ENCODE data around the gene NELFB. TPM values are rescaled to one million over a fixed set of nuclear protein-coding genes. Genes with fewer than 3 reads are reported as not detected.

Gene NELFB
- total RNA-seq, 1 experiment from 2014 or later = 71.7 TPM

DNA sequence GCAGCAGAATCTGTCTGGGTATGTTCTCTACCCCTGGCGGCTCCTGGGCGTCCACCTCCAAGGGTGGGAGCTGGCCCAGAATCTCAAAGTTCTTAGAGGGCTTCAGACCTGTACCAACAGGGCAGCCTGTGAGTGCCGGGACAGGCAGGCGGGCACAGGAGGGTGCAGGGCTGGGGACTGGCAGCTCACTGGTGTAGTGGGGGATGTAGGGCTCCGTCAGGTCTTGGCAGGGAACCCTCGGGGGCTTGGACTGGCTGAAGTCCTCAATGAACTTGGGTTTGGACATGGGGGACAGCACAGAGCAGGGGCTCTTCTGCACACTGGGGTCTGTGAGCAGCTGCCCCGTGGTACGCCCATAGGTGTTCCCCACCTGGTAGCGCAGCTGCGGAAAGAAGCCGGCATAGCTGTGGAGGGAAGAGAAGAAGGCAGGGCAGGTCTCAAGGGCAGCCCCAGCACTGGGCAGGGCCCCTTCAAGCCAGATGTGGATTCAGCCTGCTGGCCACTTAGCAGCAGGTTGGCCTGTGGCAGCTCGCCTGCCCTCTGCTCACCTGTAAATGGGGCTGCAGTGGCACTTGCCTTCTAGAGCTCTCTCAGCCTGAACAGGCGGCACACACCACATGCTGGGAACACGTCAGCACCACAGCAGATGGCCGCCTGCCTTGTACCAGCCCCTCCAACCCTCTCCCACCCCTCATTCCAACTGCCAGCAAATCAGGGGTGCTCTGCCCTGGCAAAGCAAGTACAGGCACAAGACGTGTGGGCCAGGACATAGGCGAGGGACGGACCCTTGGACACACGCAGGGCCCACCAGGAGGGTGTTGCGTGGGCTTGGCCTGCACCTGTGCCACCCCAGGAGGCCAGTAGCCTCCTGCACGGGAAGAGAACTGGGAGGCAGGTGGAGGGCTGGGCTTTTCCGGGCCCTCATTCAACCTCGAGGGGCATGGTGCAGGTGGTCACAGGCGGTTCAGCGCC, 9.4 kb upstream of the NELFB start:
- Mint-ChIP-seq H3K4me3 (no peak overlapping the region; a peak in 1 of 5 replicates), H3K27ac (no peak overlapping the region), H3K4me1 (peaks cover 17 to 25% of the 10 kb centered on the region in 2 experiments), H3K9me3 (no peaks in the 10 kb centered on the region; a peak in 2 of 5 replicates), H3K27me3 (ENCODE audit: low read depth) (peaks cover 40% of the 10 kb centered on the region), H3K36me3 (ENCODE audit: insufficient read depth in 1 of 3, low read depth in 3 of 3) (peaks cover 19 to 26% (median 19%) of the 10 kb centered on the region in 3 experiments)
- no peak overlapping the region for H3K56ac ChIP-seq (ENCODE audit: insufficient read length, low read depth, low read length)
- no peak overlapping the region for H4K8ac ChIP-seq (replicated peaks; ENCODE audit: insufficient read length, low read depth, low read length)
- no peak overlapping the region for H2AFZ ChIP-seq (ENCODE audit: low read length)
- no peak overlapping the region for H3K27ac ChIP-seq (ENCODE audit: insufficient read length, low read depth, low read length)
- H3K4ac ChIP-seq (ENCODE audit: low read depth, low read length) = no peak overlapping the region
- no peak overlapping the region for H3K4me2 ChIP-seq (ENCODE audit: insufficient read depth, insufficient read length, low read length)
- H3K9me3 ChIP-seq (ENCODE audit: control insufficient read depth, low read depth, low read length) = no peaks in the 10 kb centered on the region
- no peak overlapping the region for H2AK5ac ChIP-seq (ENCODE audit: insufficient read length, low read length)
- TF ChIP-seq, protein P1, sequence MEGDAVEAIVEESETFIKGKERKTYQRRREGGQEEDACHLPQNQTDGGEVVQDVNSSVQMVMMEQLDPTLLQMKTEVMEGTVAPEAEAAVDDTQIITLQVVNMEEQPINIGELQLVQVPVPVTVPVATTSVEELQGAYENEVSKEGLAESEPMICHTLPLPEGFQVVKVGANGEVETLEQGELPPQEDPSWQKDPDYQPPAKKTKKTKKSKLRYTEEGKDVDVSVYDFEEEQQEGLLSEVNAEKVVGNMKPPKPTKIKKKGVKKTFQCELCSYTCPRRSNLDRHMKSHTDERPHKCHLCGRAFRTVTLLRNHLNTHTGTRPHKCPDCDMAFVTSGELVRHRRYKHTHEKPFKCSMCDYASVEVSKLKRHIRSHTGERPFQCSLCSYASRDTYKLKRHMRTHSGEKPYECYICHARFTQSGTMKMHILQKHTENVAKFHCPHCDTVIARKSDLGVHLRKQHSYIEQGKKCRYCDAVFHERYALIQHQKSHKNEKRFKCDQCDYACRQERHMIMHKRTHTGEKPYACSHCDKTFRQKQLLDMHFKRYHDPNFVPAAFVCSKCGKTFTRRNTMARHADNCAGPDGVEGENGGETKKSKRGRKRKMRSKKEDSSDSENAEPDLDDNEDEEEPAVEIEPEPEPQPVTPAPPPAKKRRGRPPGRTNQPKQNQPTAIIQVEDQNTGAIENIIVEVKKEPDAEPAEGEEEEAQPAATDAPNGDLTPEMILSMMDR (conservative IDR thresholded peaks at IDR 0.05) = no peak
- H4K5ac ChIP-seq (ENCODE audit: insufficient read length, low read depth, low read length) = no peak overlapping the region
- no peak overlapping the region for H2BK20ac ChIP-seq (ENCODE audit: low read depth, low read length, poor library complexity, severe bottlenecking)
- no peaks in the 10 kb centered on the region; the same call in 1 of the 2 replicates for H3K4me1 ChIP-seq (ENCODE audit: insufficient read depth, low read length)
- no peak overlapping the region for H2BK5ac ChIP-seq (ENCODE audit: insufficient read length, low read length)
- no CpG with 5 or more reads among the region's 25 CpGs for WGBS (ENCODE audit: extremely low coverage, insufficient read length, low lambda C conversion rate)
- no peak for DNase-seq
- no peak overlapping the region for H3K9ac ChIP-seq (ENCODE audit: extremely low read depth, insufficient read length, low read length)
- H4K91ac ChIP-seq (ENCODE audit: insufficient read length, low read depth, low read length) = no peak overlapping the region
- peaks cover 3% of the 10 kb centered on the region for H4K20me1 ChIP-seq (ENCODE audit: control insufficient read depth, insufficient read depth, insufficient read length)
- H3K18ac ChIP-seq (ENCODE audit: insufficient read length, low read depth, low read length) = no peak overlapping the region
- H3T11ph ChIP-seq (ENCODE audit: low read length) = no peak overlapping the region
- H3K23ac ChIP-seq (ENCODE audit: insufficient read length, low read depth, low read length) = no peak overlapping the region
- H3K14ac ChIP-seq (ENCODE audit: insufficient read depth, low read length) = no peak overlapping the region; the same call in 1 of the 2 replicates
- H3K27me3 ChIP-seq (ENCODE audit: insufficient read depth, low read length) = no peaks in the 10 kb centered on the region
- no peaks in the 10 kb centered on the region for H3K79me1 ChIP-seq (ENCODE audit: insufficient read depth, low read depth, low read length, poor library complexity, severe bottlenecking)
- no peaks in the 10 kb centered on the region for H3K79me2 ChIP-seq (ENCODE audit: insufficient read depth, low read length)
- no peak overlapping the region for H2BK120ac ChIP-seq (ENCODE audit: low read depth, low read length, poor library complexity, severe bottlenecking)
- H2BK15ac ChIP-seq (ENCODE audit: low read depth, low read length) = no peak overlapping the region
- H3K23me2 ChIP-seq (ENCODE audit: insufficient read length, low read depth, low read length, poor library complexity, severe bottlenecking) = peaks cover 12% of the 10 kb centered on the region
- H2BK12ac ChIP-seq (ENCODE audit: insufficient read length, low read depth, low read length) = no peak overlapping the region

Measured in H9 (cell line).